ENCODE data around the gene PCNA.

DNA sequence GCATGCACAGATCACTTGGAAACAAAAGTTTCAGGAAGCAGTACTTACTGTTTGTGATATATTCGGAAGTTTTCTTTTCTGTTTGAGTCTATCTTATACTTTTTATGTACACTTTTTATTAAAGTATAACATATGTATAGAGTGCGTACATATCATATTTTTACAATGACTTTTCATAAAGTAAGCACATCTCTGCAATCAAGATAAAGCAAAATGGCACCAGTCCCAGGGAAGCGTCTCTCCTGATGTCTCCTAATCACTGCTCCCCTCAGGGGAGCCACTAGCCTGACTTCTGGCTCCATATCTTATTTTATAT lies 33.4 kb upstream of the PCNA start:
- TF ChIP-seq, protein P1, sequence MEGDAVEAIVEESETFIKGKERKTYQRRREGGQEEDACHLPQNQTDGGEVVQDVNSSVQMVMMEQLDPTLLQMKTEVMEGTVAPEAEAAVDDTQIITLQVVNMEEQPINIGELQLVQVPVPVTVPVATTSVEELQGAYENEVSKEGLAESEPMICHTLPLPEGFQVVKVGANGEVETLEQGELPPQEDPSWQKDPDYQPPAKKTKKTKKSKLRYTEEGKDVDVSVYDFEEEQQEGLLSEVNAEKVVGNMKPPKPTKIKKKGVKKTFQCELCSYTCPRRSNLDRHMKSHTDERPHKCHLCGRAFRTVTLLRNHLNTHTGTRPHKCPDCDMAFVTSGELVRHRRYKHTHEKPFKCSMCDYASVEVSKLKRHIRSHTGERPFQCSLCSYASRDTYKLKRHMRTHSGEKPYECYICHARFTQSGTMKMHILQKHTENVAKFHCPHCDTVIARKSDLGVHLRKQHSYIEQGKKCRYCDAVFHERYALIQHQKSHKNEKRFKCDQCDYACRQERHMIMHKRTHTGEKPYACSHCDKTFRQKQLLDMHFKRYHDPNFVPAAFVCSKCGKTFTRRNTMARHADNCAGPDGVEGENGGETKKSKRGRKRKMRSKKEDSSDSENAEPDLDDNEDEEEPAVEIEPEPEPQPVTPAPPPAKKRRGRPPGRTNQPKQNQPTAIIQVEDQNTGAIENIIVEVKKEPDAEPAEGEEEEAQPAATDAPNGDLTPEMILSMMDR (IDR thresholded peaks at IDR 0.05) = no peak
- TF ChIP-seq POLR2A (IDR thresholded peaks at IDR 0.05) = no peak
